Muscle of back (tissue), 11 donors: ENCODE data around the gene EVPLL. TPM values are rescaled to one million over a fixed set of nuclear protein-coding genes. Genes with fewer than 3 reads are reported as not detected.
"Not testable (repeated sequence)": the region's sequence is repeated elsewhere in the genome, so short reads cannot be mapped to it uniquely, and the experiment has no call there.

Source experiments
- DNase-seq, 3 donors: peaks; one replicate each; pipeline versions ENCODE4 v3.0.0 to v3.0.0-alpha.2; 2013
- polyA plus RNA-seq, 10 donors: library from polyadenylated mRNA; unstranded; fragments of 120-200 nt; gene quantifications; one replicate each; pipeline ENCODE4 v1.2.1, GENCODE V29; 2013; ENCODE audit not compliant: insufficient read length in 10 of 10

Gene EVPLL
- polyA plus RNA-seq, 10 donors: 0.24 TPM; not detected in 9

GRCh38 chr17:18422464-18422863 is 44.9 kb downstream of the EVPLL start:
- not testable (repeated sequence) for DNase-seq

GRCh38 chr17:18423015-18423414 is 45.4 kb downstream of the EVPLL start:
- DNase-seq: not testable (repeated sequence)

- not testable (repeated sequence) for DNase-seq
These were observed 48.0 kb downstream of the EVPLL start for GRCh38 chr17:18425593-18425992.

- DNase-seq: not testable (repeated sequence)
These were observed 49.1 kb downstream of the EVPLL start for GRCh38 chr17:18426639-18427038.

- not testable (repeated sequence) for DNase-seq
These were observed 54.6 kb downstream of the EVPLL start for GRCh38 chr17:18432206-18432605.

Other genes starting within 250 kb of the EVPLL start
- 10 to 100 TPM; 59.0 to 76.1 (median 67.5) TPM for gene ALKBH5, start 193.9 kb upstream of the EVPLL start, polyA plus RNA-seq
- 10 to 100 TPM; 17.0 to 32.1 (median 23.0) TPM for gene LLGL1, start 152.1 kb upstream of the EVPLL start, polyA plus RNA-seq
- gene FLII, start 119.0 kb upstream of the EVPLL start, polyA plus RNA-seq: 100 to 1,000 TPM; 139 to 177 (median 156) TPM
- gene MIEF2, start 117.1 kb upstream of the EVPLL start, polyA plus RNA-seq: 10 to 100 TPM in 6 of 10 donors, 1 to 10 TPM in 4; 8.7 to 13.8 (median 10.3) TPM
- 10 to 100 TPM; 20.5 to 37.2 (median 28.5) TPM for gene TOP3A, start 62.8 kb upstream of the EVPLL start, polyA plus RNA-seq
- 1 to 10 TPM; 7.3 to 9.6 (median 8.5) TPM for gene SMCR8, start 62.5 kb upstream of the EVPLL start, polyA plus RNA-seq
- gene SHMT1, start 14.2 kb upstream of the EVPLL start, polyA plus RNA-seq: 10 to 100 TPM in 6 of 10 donors, 1 to 10 TPM in 4; 6.6 to 14.2 (median 10.3) TPM
- gene LGALS9C, start 99.0 kb downstream of the EVPLL start, polyA plus RNA-seq: under 1 TPM in 2 of 10 donors, not detected in 8; 0.21 to 0.25 TPM